Stimulated activated CD8-positive, alpha-beta memory T cell treated with anti-CD3 and anti-CD28 coated beads, Interleukin-15, amount 100 ng/mL, for 4 hours (primary cell): ENCODE data around the gene SBNO1.
"Not testable (repeated sequence)": the region's sequence is repeated elsewhere in the genome, so short reads cannot be mapped to it uniquely, and the experiment has no call there.

Experiments used
- DNase-seq, 2 donors: peaks; one replicate each; pipeline ENCODE4 v3.0.0-alpha.2; 2020; ENCODE audit warnings: low read depth in 2 of 2

The SBNO1 gene

GRCh38 chr12:123248996-123249741 lies 115.5 kb downstream of the SBNO1 start:
- DNase-seq, result not testable (repeated sequence)

- DNase-seq, result not testable (repeated sequence)
Measured at GRCh38 chr12:123248129-123248528, 116.5 kb downstream of the SBNO1 start.

- DNase-seq, result no peak
Measured at GRCh38 chr12:123245678-123246077, 119.0 kb downstream of the SBNO1 start.

- DNase-seq, result no peak
Measured at GRCh38 chr12:123243671-123244262, 120.9 kb downstream of the SBNO1 start.

GRCh38 chr12:123242116-123242904 lies 122.3 kb downstream of the SBNO1 start:
- no peak for DNase-seq
